Measurements from ENCODE around the gene MCOLN2. TPM values are rescaled to one million over a fixed set of nuclear protein-coding genes. Genes with fewer than 3 reads are reported as not detected.

Gene MCOLN2
- total RNA-seq, 2 donors from 2014 or later, result not detected

DNA sequence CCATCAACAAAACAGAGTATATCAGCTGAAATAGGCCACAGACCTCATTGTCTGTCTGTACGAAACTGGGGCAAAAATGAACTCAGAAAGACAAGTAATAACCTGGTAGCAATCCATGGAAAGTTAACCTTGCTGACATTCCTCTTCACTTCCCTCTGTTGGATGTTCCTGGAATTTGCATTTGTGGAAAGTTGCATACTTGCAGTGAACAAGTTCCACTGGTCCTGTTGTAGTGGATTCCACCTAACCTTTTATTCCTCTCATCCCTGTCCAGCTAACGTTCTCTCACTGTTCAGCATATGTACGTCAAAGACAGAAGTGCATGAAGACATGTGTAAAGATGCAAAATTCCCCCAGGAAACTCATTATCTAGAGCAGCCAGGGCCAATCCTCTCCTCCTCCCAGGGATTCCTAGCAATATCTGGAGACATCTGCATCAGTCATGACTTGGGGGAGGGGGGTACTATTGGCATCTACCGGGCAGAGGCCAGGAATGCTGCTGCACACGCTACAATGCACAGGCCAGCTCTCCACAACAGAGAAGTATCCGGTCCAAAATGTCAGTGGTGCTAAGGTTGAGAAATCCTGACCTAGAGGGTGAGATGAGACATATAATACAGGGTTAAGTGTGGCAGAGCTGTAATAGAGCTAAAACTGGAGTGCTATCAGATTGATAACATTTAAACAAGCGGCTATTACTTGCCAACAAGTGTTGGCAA, 112.1 kb downstream of the MCOLN2 start:
- Histone ChIP-seq H3K27ac (no peak overlapping the region), H3K36me3 (replicated peaks in 1 of 2; ENCODE audit: insufficient read depth in 1 of 2, low read depth in 2 of 2) (no peaks in the 10 kb centered on the region), H3K27me3 (no peaks in the 10 kb centered on the region), H3K9me3 (no peaks in the 10 kb centered on the region), H3K4me3 (no peak overlapping the region), H3K4me1 (peaks cover 12% of the 10 kb centered on the region)
- intact Hi-C loops (cut with DNase I), result no loop called here
- DNase-seq (no peak), ATAC-seq (no peak)
- TF ChIP-seq, protein P1, sequence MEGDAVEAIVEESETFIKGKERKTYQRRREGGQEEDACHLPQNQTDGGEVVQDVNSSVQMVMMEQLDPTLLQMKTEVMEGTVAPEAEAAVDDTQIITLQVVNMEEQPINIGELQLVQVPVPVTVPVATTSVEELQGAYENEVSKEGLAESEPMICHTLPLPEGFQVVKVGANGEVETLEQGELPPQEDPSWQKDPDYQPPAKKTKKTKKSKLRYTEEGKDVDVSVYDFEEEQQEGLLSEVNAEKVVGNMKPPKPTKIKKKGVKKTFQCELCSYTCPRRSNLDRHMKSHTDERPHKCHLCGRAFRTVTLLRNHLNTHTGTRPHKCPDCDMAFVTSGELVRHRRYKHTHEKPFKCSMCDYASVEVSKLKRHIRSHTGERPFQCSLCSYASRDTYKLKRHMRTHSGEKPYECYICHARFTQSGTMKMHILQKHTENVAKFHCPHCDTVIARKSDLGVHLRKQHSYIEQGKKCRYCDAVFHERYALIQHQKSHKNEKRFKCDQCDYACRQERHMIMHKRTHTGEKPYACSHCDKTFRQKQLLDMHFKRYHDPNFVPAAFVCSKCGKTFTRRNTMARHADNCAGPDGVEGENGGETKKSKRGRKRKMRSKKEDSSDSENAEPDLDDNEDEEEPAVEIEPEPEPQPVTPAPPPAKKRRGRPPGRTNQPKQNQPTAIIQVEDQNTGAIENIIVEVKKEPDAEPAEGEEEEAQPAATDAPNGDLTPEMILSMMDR (IDR thresholded peaks at IDR 0.05), result no peak
- TF ChIP-seq POLR2A (IDR thresholded peaks at IDR 0.05), result no peak
- 41 to 65% methylated on average over 7 of the region's 7 CpGs for whole genome bisulfite sequencing, 2 donors

DNA sequence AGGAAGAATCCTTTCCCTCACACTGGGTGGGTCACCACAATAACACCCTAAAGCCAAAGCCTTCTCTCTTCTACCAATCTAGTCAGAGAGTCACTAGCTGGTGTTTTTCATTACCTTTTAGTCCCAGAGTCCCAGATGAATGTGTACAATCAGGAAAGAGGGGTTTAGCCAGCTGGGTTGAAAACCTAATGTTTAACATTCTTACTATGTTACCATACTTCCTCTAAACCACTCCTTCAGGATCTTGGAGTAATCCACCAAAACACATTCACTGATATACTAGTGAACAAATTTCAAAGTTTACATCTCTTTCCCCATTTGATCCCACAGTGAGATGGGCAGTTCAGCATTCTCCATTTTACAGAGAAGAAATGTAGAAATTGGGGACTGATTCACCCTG, 113.6 kb downstream of the MCOLN2 start:
- H3K4me3 ChIP-seq, result no peak overlapping the region
- DNase-seq (no peak), ATAC-seq (no peak)
- TF ChIP-seq POLR2A (IDR thresholded peaks at IDR 0.05), result no peak
- intact Hi-C loops (cut with DNase I), result no loop called here
- no peaks in the 10 kb centered on the region for H3K27me3 ChIP-seq
- H3K4me1 ChIP-seq, result peaks cover 12% of the 10 kb centered on the region
- H3K27ac ChIP-seq, result no peak overlapping the region
- H3K36me3 ChIP-seq (replicated peaks in 1 of 2; ENCODE audit: insufficient read depth in 1 of 2, low read depth in 2 of 2), result no peaks in the 10 kb centered on the region
- no peaks in the 10 kb centered on the region for H3K9me3 ChIP-seq

DNA sequence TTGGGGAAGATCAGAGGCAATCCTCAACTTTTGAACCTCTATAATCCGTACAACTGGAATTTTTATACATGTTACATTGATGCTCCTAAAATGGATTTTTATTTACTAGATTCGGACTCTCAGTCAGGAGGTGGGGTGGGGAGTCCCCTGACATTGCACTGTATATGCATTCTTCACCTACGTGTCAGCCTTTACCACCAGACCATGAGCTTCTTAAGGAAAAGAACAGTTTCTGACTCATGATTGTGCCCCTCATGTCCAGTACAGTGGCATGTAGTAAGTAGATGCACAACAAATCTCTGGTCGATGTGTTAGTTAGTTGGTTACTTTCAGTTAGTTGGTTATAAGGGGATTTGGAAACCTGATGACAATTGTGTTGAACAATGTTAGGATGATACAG, 119.3 kb downstream of the MCOLN2 start:
- no peak for DNase-seq
- WGBS, 2 donors, result 98% methylated on average over 4 of the region's 4 CpGs

DNA sequence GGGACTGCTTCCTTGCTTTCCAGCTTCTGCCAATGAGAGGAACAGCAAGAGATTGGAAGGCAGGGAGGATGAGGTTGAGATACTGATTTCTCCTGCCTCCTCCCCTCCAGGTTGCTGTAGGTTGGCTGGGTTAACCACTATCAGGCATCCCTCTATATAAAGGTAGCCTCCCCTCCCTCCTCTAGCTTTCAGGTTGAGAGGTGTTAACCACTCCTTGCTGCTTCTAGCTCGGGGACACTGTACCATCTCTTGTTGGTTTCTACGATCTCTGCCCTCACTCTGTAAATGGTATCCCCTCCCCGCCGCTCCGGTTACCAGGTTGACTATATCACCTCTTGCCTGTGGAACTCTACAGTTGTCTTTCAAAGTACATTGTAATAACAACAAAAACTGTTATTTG, 120.6 kb downstream of the MCOLN2 start:
- H3K9me3 ChIP-seq, result no peaks in the 10 kb centered on the region
- no peaks in the 10 kb centered on the region for H3K36me3 ChIP-seq (replicated peaks in 1 of 2; ENCODE audit: insufficient read depth in 1 of 2, low read depth in 2 of 2)
- ATAC-seq (no peak), DNase-seq (no peak)
- no peak overlapping the region for H3K27ac ChIP-seq
- TF ChIP-seq, protein P1 (IDR thresholded peaks at IDR 0.05), result no peak
- no peak for TF ChIP-seq POLR2A (IDR thresholded peaks at IDR 0.05)
- H3K4me1 ChIP-seq, result no peaks in the 10 kb centered on the region
- intact Hi-C loops (cut with DNase I), result no loop called here
- no peak overlapping the region for H3K4me3 ChIP-seq
- H3K27me3 ChIP-seq, result no peaks in the 10 kb centered on the region
- WGBS, 2 donors, result 86 to 94% methylated on average over 5 of the region's 5 CpGs

More for the DNA sequence above, 119.3 kb downstream of the MCOLN2 start:
- TF ChIP-seq, protein P1 (IDR thresholded peaks at IDR 0.05), result no peak
- TF ChIP-seq POLR2A (IDR thresholded peaks at IDR 0.05), result no peak
- H3K36me3 ChIP-seq (replicated peaks in 1 of 2; ENCODE audit: insufficient read depth in 1 of 2, low read depth in 2 of 2), result no peaks in the 10 kb centered on the region
- no peaks in the 10 kb centered on the region for H3K9me3 ChIP-seq
- H3K27me3 ChIP-seq, result no peaks in the 10 kb centered on the region
- no peak overlapping the region for H3K4me3 ChIP-seq
- no peak overlapping the region for H3K27ac ChIP-seq
- ATAC-seq, result no peak
- no peaks in the 10 kb centered on the region for H3K4me1 ChIP-seq
- intact Hi-C loops (cut with DNase I), result no loop called here

Other genes with a start within 250 kb of the MCOLN2 start
- gene LPAR3, start 103.9 kb downstream of the MCOLN2 start, total RNA-seq, result 10 to 100 TPM; 17.1 to 19.7 TPM
- 10 to 100 TPM; 15.8 to 17.5 TPM for gene MCOLN3, start 51.4 kb upstream of the MCOLN2 start, total RNA-seq
- 10 to 100 TPM; 12.2 to 17.5 TPM for gene SYDE2, start 203.9 kb upstream of the MCOLN2 start, total RNA-seq

Measured in body of pancreas (tissue), 4 donors.